Activated CD8-positive, alpha-beta memory T cell treated with anti-CD3 and anti-CD28 coated beads, Interleukin-2, amount 50 U/mL, for 24 hours (primary cell): ENCODE data around the gene PPFIA3.

ENCODE experiments used
- DNase-seq: peaks from one replicate; pipeline ENCODE4 v3.0.0-alpha.2; 2020; ENCODE audit errors: extremely low read depth

Gene PPFIA3

GRCh38 chr19:49149652-49150105, 30.3 kb downstream of the PPFIA3 start:
- no peak for DNase-seq

GRCh38 chr19:49150106-49150943, 31.0 kb downstream of the PPFIA3 start:
- no peak for DNase-seq

- DNase-seq, result no peak
Observed at GRCh38 chr19:49150944-49151243, 31.6 kb downstream of the PPFIA3 start.

GRCh38 chr19:49151267-49152118, 32.1 kb downstream of the PPFIA3 start:
- no peak for DNase-seq

- no peak for DNase-seq
Observed at GRCh38 chr19:49152119-49152550, 32.8 kb downstream of the PPFIA3 start.

- DNase-seq, result no peak
Observed at GRCh38 chr19:49153167-49153809, 33.9 kb downstream of the PPFIA3 start.

- no peak for DNase-seq
Observed at GRCh38 chr19:49154279-49154678, 34.9 kb downstream of the PPFIA3 start.

GRCh38 chr19:49155005-49155819, 35.9 kb downstream of the PPFIA3 start, which contains the start of gene HRC:
HRC (minus strand) TSS chr19:49155396; CDS start chr19:49155237, 159 bp downstream.
- no peak for DNase-seq

- no peak for DNase-seq
Observed at GRCh38 chr19:49155820-49156346, 36.5 kb downstream of the PPFIA3 start.

- DNase-seq, result no peak
Observed at GRCh38 chr19:49157445-49158224, 38.3 kb downstream of the PPFIA3 start, which contains the start of gene TRPM4. TRPM4 (plus strand) TSS chr19:49157792; CDS start chr19:49157867, 75 bp downstream.

- no peak for DNase-seq
Observed at GRCh38 chr19:49160450-49161189, 41.3 kb downstream of the PPFIA3 start.

GRCh38 chr19:49161987-49162386, 42.6 kb downstream of the PPFIA3 start:
- no peak for DNase-seq

GRCh38 chr19:49165111-49165750, 45.9 kb downstream of the PPFIA3 start:
- no peak for DNase-seq

GRCh38 chr19:49165865-49166301, 46.5 kb downstream of the PPFIA3 start:
- DNase-seq, result no peak

GRCh38 chr19:49167857-49168409, 48.6 kb downstream of the PPFIA3 start:
- DNase-seq, result no peak

GRCh38 chr19:49168421-49168820, 49.1 kb downstream of the PPFIA3 start:
- no peak for DNase-seq

GRCh38 chr19:49173198-49173597, 53.9 kb downstream of the PPFIA3 start:
- no peak for DNase-seq

- no peak for DNase-seq
Observed at GRCh38 chr19:49180659-49181058, 61.3 kb downstream of the PPFIA3 start.
